Lower lobe of right lung (tissue), 2 donors: ENCODE measurements around the gene LARP6. TPM values are rescaled to one million over a fixed set of nuclear protein-coding genes. Genes with fewer than 3 reads are reported as not detected.
"Not testable (repeated sequence)": the region's sequence is repeated elsewhere in the genome, so short reads cannot be mapped to it uniquely, and the experiment has no call there.

Experiments used
- ATAC-seq, 2 donors: fragments of 200-7000 bp; cut with Tn5 transposase; one replicate each; pipeline ENCODE4 v1.9.1; 2020 to 2022; ENCODE audit warnings: mild to moderate bottlenecking in 2 of 2, moderate library complexity in 2 of 2
- DNase-seq: peaks from one replicate; pipeline ENCODE4 v3.0.0-alpha.2; 2020
- H3K27ac ChIP-seq: fragments of 200-600 bp; one replicate; pipeline ENCODE4 v1.8.0; 2022
- H3K27me3 ChIP-seq: fragments of 200-600 bp; one replicate; pipeline ENCODE4 v1.8.0; 2022; ENCODE audit warnings: low read depth
- H3K36me3 ChIP-seq: fragments of 200-600 bp; one replicate; pipeline ENCODE4 v1.8.0; 2022; ENCODE audit warnings: mild to moderate bottlenecking
- H3K4me1 ChIP-seq: fragments of 200-600 bp; one replicate; pipeline ENCODE4 v1.8.0; 2022
- H3K4me3 ChIP-seq: fragments of 200-600 bp; one replicate; pipeline ENCODE4 v1.8.0; 2022; ENCODE audit warnings: mild to moderate bottlenecking
- H3K9me3 ChIP-seq: fragments of 200-600 bp; one replicate; pipeline ENCODE4 v1.8.0; 2022
- intact Hi-C: fragments of 100-400 bp; cut with DNase I; formaldehyde crosslinking; loops from one replicate; pipeline ENCODE4 v1.11.0; 2022
- total RNA-seq: library from RNA; stranded (reverse); fragmentation: NEBNext Ultra II Directional; extraction: Animal tissue kit (Norgen Biotek cat#: 25700); gene quantifications from one replicate; pipeline ENCODE4 v1.2.1, GENCODE V29; 2021
- TF ChIP-seq, protein P1 (sequence below): fragments of 200-600 bp; IDR thresholded peaks from one replicate; pipeline ENCODE4 v1.8.0; 2022; ENCODE audit warnings: antibody characterized with exemption, mild to moderate bottlenecking
- donor health status: DM: no; HTN: yes; CAD: no; lungs with severe emphysema.

The LARP6 gene
- total RNA-seq, 1 donor from 2014 or later, result 7.5 TPM

DNA sequence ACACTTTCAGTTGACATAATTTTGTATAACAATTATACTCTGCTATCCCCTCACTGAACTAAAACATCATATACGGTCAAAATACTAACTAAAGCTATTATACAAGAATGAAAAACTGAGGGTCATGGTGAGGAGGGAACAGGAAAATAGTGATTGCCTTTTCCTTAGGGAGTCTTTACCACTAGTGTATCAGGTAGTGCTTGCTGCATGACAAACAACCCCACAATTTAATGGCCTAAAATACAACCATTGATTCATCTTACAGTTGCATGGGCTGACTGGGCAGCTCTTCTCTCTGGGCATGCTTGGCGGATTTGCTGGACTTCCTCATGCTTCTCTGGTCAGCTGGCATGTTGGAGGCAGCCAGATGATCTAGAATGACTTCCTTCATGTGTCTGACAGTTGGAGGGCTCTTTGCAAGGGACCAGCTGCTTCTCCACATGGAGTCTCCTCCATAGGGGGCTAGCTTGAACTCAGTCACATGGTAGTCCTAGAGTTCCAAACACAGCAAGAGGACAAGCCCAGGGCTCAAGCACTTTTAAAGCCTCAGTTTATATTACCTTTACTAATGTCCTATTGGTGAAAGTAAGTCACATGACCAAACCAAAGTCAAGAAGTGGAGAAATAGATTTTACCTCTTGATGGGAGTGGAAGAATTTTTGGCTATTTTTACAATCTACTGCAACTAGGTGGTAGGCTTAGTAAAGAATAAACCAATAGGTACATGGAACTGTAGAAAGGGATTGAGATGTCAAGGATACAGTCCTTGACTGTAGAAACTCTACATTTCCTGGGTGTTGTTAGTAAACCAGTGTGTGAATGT, 19.5 kb upstream of the LARP6 start:
- Histone ChIP-seq H3K36me3 (no peaks in the 10 kb centered on the region), H3K27me3 (no peaks in the 10 kb centered on the region), H3K27ac (no peak overlapping the region), H3K4me3 (no peak overlapping the region), H3K4me1 (no peaks in the 10 kb centered on the region), H3K9me3 (no peaks in the 10 kb centered on the region)
- TF ChIP-seq, protein P1, sequence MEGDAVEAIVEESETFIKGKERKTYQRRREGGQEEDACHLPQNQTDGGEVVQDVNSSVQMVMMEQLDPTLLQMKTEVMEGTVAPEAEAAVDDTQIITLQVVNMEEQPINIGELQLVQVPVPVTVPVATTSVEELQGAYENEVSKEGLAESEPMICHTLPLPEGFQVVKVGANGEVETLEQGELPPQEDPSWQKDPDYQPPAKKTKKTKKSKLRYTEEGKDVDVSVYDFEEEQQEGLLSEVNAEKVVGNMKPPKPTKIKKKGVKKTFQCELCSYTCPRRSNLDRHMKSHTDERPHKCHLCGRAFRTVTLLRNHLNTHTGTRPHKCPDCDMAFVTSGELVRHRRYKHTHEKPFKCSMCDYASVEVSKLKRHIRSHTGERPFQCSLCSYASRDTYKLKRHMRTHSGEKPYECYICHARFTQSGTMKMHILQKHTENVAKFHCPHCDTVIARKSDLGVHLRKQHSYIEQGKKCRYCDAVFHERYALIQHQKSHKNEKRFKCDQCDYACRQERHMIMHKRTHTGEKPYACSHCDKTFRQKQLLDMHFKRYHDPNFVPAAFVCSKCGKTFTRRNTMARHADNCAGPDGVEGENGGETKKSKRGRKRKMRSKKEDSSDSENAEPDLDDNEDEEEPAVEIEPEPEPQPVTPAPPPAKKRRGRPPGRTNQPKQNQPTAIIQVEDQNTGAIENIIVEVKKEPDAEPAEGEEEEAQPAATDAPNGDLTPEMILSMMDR, result no peak
- intact Hi-C loops, result no loop called here
- ATAC-seq, result no peak
- no peak for DNase-seq

DNA sequence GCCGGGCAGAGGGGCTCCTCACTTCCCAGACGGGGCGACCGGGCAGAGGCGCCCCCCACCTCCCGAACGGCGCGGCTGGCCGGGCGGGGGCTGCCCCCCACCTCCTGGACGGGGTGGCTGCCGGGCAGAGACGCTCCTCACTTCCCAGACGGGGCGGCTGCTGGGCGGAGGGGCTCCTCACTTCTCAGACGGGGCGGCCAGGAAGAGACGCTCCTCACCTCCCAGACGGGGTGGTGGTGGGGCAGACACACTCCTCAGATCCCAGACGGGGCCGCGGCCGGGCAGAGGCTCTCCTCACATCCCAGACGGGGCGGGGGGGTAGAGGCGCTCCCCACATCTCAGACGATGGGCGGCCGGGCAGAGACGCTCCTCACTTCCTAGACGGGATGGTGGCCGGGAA, 17.5 kb upstream of the LARP6 start:
- H3K4me3 ChIP-seq, H3K27ac ChIP-seq, H3K9me3 ChIP-seq, ATAC-seq, DNase-seq, H3K36me3 ChIP-seq, intact Hi-C loops, H3K4me1 ChIP-seq, H3K27me3 ChIP-seq: not testable (repeated sequence)

DNA sequence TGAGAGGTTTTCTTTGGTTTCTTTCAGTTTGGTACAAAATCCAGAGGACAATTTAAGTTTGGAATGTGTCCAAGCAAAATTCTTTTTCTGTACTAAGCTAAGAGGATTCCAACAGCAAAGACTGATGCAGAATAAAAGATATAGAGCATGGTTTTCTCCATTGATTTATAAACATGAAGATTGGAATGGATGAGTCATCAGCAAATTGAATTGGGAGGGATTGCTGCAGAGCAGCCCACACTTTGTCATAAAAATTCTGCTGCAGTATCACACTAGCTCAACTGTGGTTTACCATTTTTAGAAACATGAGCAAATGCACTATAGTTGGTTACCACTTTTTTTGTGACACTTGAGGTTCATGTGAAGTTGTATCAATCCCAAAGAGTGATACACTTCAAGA, 16.1 kb upstream of the LARP6 start:
- TF ChIP-seq, protein P1, result no peak
- no peak overlapping the region for H3K4me3 ChIP-seq
- no peaks in the 10 kb centered on the region for H3K27me3 ChIP-seq
- no peaks in the 10 kb centered on the region for H3K4me1 ChIP-seq
- H3K9me3 ChIP-seq, result no peaks in the 10 kb centered on the region
- ATAC-seq (no peak), DNase-seq (no peak)
- no peak overlapping the region for H3K27ac ChIP-seq
- H3K36me3 ChIP-seq, result no peaks in the 10 kb centered on the region
- intact Hi-C loops, result no loop called here

DNA sequence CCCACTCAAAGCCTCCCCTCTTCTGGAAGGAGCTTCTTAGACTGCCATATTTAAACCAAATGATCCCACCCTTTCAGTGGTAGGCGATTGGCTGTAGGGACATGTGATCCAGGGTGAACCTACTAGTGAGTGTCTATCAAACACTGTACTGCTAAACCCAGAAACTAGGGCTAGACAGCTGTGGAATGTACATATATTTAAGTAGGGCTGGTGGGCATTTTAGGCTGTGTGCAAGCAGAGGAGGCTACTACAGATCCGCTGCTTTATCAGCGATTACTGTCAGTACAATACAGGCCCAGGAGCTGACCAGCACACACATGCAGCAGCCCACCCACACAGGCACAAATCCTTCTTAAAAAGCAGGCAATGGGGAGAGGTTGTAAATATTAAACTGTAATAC, 15.4 kb upstream of the LARP6 start:
- Histone ChIP-seq H3K36me3 (no peaks in the 10 kb centered on the region), H3K27ac (no peak overlapping the region), H3K4me3 (no peak overlapping the region), H3K9me3 (no peaks in the 10 kb centered on the region), H3K27me3 (no peaks in the 10 kb centered on the region), H3K4me1 (no peaks in the 10 kb centered on the region)
- TF ChIP-seq, protein P1, result no peak
- ATAC-seq (no peak), DNase-seq (no peak)
- intact Hi-C loops, result no loop called here

DNA sequence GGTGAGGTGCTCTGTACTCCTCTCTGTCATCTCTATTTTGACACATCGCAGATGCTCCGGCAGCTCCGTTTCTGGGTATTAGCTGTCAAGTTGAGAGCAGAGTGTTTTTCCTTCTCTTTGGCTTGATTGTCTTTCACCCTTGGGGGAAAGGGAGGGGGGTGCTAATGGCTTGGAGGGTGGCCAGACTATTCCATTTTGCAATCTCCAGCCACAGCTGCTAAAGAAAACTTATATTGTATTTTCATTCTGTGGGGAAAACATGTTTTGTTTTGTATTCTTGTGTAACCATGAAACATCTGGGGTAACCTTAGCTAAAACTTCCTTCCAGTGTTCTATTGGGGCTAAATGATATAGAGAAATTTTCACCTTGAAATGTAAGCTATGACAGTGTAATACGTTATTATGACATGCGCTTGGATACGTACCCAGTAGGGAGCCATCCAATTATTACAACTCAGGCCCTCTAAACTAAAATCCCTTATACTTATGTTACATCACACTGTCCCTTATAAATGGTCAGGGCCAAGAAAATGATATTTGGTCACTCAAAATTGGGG, 14.0 kb upstream of the LARP6 start:
- Histone ChIP-seq H3K27ac (peak overlapping the region; percentile 33), H3K36me3 (no peaks in the 10 kb centered on the region), H3K4me1 (no peaks in the 10 kb centered on the region), H3K27me3 (no peaks in the 10 kb centered on the region), H3K9me3 (no peaks in the 10 kb centered on the region), H3K4me3 (no peak overlapping the region)
- DNase-seq, result no peak
- intact Hi-C loops, result no loop called here
- TF ChIP-seq, protein P1, result no peak
- ATAC-seq, result peak in 1 of 2 donors; percentile 25

DNA sequence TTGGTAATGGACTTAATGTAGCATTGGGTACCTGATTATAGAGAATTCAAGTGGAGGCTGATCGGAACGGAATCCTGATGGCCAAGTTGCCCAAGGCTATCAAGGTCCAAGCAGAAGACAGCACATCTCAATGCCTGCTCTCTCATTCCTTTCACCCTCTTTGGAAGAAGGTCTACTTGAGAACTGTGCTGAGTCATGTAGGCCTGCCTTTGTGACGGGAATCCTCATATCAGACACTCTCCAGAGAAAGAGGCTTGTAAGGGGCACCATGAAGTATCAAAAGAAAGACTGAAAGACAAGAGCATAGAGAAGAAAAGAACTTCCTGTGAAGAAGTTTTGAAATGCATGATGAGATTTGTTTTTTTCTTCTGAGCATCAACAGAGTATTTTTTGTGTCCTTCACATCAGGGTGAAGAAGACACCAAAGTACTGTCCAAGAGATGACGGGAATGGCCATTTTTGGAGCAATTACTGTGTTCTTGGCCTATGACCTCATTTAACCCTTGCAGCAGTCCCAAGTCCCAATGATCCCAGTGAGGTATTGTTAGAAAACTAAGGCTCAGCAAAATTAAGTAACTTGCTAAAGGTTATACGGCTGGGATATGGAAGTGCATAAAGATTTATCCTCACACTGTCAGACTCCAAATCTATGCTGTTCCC, 13.2 kb upstream of the LARP6 start:
- DNase-seq (no peak), ATAC-seq (no peak)
- H3K9me3 ChIP-seq, result no peaks in the 10 kb centered on the region
- H3K27me3 ChIP-seq, result no peaks in the 10 kb centered on the region
- H3K36me3 ChIP-seq, result no peaks in the 10 kb centered on the region
- intact Hi-C loops, result no loop called here
- H3K27ac ChIP-seq, result no peak overlapping the region
- H3K4me3 ChIP-seq, result no peak overlapping the region
- TF ChIP-seq, protein P1, result no peak
- no peaks in the 10 kb centered on the region for H3K4me1 ChIP-seq
